Ectodermal cell (in vitro differentiated cells): ENCODE data around the gene BABAM2.

Source experiments
- H3K27ac ChIP-seq: 2 replicates; pipeline ENCODE4 v1.7.0; 2013; ENCODE audit warnings: mild to moderate bottlenecking, low read depth, low read length; ENCODE audit not compliant: insufficient read depth, poor library complexity, severe bottlenecking
- H3K27me3 ChIP-seq: 2 replicates; pipeline ENCODE4 v1.7.0; 2013; ENCODE audit warnings: mild to moderate bottlenecking, low read length; ENCODE audit not compliant: insufficient read depth, control insufficient read depth, poor library complexity, severe bottlenecking
- H3K36me3 ChIP-seq: one replicate; pipeline ENCODE4 v1.7.0; 2013; ENCODE audit warnings: low read length; ENCODE audit not compliant: control insufficient read depth, insufficient read depth
- H3K4me1 ChIP-seq: one replicate; pipeline ENCODE4 v1.7.0; 2013; ENCODE audit warnings: low read length; ENCODE audit not compliant: control insufficient read depth, insufficient read depth
- H3K4me3 ChIP-seq: 2 replicates; pipeline ENCODE4 v1.7.0; 2013; ENCODE audit warnings: low read depth, low read length, control low read depth; ENCODE audit not compliant: insufficient read depth
- H3K9me3 ChIP-seq: 2 replicates; pipeline ENCODE4 v1.7.0; 2013; ENCODE audit warnings: mild to moderate bottlenecking, low read length, moderate library complexity; ENCODE audit not compliant: control insufficient read depth
- WGBS, 2 experiments: methylation state at CpG; one replicate each; pipeline ENCODE4 v1.1.7; 2013; ENCODE audit warnings: missing lambda C conversion rate in 2 of 2; 5-methylcytosine and 5-hydroxymethylcytosine counted together

Gene BABAM2

GRCh38 chr2:28187186-28187585, 296.7 kb downstream of the BABAM2 start:
- no peak overlapping the region for H3K27ac ChIP-seq
- no peaks in the 10 kb centered on the region for H3K36me3 ChIP-seq
- no peaks in the 10 kb centered on the region for H3K9me3 ChIP-seq
- no peaks in the 10 kb centered on the region for H3K4me1 ChIP-seq
- no peak overlapping the region for H3K4me3 ChIP-seq
- no peaks in the 10 kb centered on the region for H3K27me3 ChIP-seq

- Histone ChIP-seq H3K4me1 (no peaks in the 10 kb centered on the region), H3K27me3 (no peaks in the 10 kb centered on the region), H3K27ac (no peak overlapping the region), H3K4me3 (no peak overlapping the region), H3K9me3 (no peaks in the 10 kb centered on the region), H3K36me3 (no peaks in the 10 kb centered on the region)
- WGBS, 2 experiments = 94% methylated on average over 4 of the region's 4 CpGs
Observed at GRCh38 chr2:28188436-28188835, 297.9 kb downstream of the BABAM2 start.

GRCh38 chr2:28193630-28194403, 303.3 kb downstream of the BABAM2 start:
- 87 to 88% methylated on average over 10 of the region's 10 CpGs for WGBS, 2 experiments
- H3K4me3 ChIP-seq = no peak overlapping the region
- no peak overlapping the region for H3K27ac ChIP-seq
- no peaks in the 10 kb centered on the region for H3K9me3 ChIP-seq
- no peaks in the 10 kb centered on the region for H3K4me1 ChIP-seq
- no peaks in the 10 kb centered on the region for H3K36me3 ChIP-seq
- no peaks in the 10 kb centered on the region for H3K27me3 ChIP-seq

GRCh38 chr2:28199995-28200679, 309.6 kb downstream of the BABAM2 start:
- Histone ChIP-seq H3K9me3 (no peaks in the 10 kb centered on the region), H3K36me3 (no peaks in the 10 kb centered on the region), H3K4me1 (no peaks in the 10 kb centered on the region), H3K4me3 (no peak overlapping the region), H3K27me3 (no peaks in the 10 kb centered on the region), H3K27ac (no peak overlapping the region)
- WGBS, 2 experiments = 93 to 96% methylated on average over 2 of the region's 2 CpGs

GRCh38 chr2:28201671-28202180, 311.2 kb downstream of the BABAM2 start:
- Histone ChIP-seq H3K27ac (no peak overlapping the region), H3K36me3 (no peaks in the 10 kb centered on the region), H3K9me3 (no peaks in the 10 kb centered on the region), H3K4me1 (no peaks in the 10 kb centered on the region), H3K27me3 (no peaks in the 10 kb centered on the region), H3K4me3 (no peak overlapping the region)
- WGBS, 2 experiments = 86 to 88% methylated on average over 7 of the region's 7 CpGs

- H3K4me3 ChIP-seq = no peak overlapping the region
- H3K36me3 ChIP-seq = no peaks in the 10 kb centered on the region
- H3K27me3 ChIP-seq = no peaks in the 10 kb centered on the region
- H3K9me3 ChIP-seq = no peaks in the 10 kb centered on the region
- no peak overlapping the region for H3K27ac ChIP-seq
- WGBS, 2 experiments = 88 to 95% methylated on average over 3 of the region's 3 CpGs
- no peaks in the 10 kb centered on the region for H3K4me1 ChIP-seq
Observed at GRCh38 chr2:28202719-28203118, 312.2 kb downstream of the BABAM2 start.

- Histone ChIP-seq H3K27me3 (no peaks in the 10 kb centered on the region), H3K4me3 (no peak overlapping the region), H3K9me3 (no peaks in the 10 kb centered on the region), H3K27ac (no peak overlapping the region), H3K4me1 (no peaks in the 10 kb centered on the region), H3K36me3 (no peaks in the 10 kb centered on the region)
- 89 to 93% methylated on average over 2 to 3 of the region's 3 CpGs for WGBS, 2 experiments
Observed at GRCh38 chr2:28206762-28207161, 316.2 kb downstream of the BABAM2 start.

GRCh38 chr2:28209261-28209691, 318.7 kb downstream of the BABAM2 start:
- Histone ChIP-seq H3K4me1 (no peaks in the 10 kb centered on the region), H3K27ac (no peak overlapping the region), H3K27me3 (no peaks in the 10 kb centered on the region), H3K36me3 (no peaks in the 10 kb centered on the region), H3K9me3 (no peaks in the 10 kb centered on the region), H3K4me3 (no peak overlapping the region)
- 92 to 95% methylated on average over 3 of the region's 3 CpGs for WGBS, 2 experiments

- Histone ChIP-seq H3K4me1 (no peaks in the 10 kb centered on the region), H3K9me3 (no peaks in the 10 kb centered on the region), H3K36me3 (no peaks in the 10 kb centered on the region), H3K27ac (no peak overlapping the region), H3K4me3 (no peak overlapping the region), H3K27me3 (no peaks in the 10 kb centered on the region)
Observed at GRCh38 chr2:28209864-28210263, 319.3 kb downstream of the BABAM2 start.

- H3K4me1 ChIP-seq = no peaks in the 10 kb centered on the region
- 80 to 94% methylated on average over 1 of the region's 1 CpG for WGBS, 2 experiments
- no peaks in the 10 kb centered on the region for H3K27me3 ChIP-seq
- H3K4me3 ChIP-seq = no peak overlapping the region
- H3K27ac ChIP-seq = no peak overlapping the region
- H3K36me3 ChIP-seq = no peaks in the 10 kb centered on the region
- no peaks in the 10 kb centered on the region for H3K9me3 ChIP-seq
Observed at GRCh38 chr2:28210535-28210934, 320.0 kb downstream of the BABAM2 start.
